Upper lobe of left lung (tissue), 4 donors: ENCODE data around the gene C17orf100.

Experiments used
- EP300 ChIP-seq, 4 donors: sonication (generic); formaldehyde crosslinking; IDR thresholded peaks; one replicate each; pipeline ENCODE4 v1.5.1; 2017; ENCODE audit warnings: antibody characterized with exemption in 4 of 4, control low read depth in 2 of 4
- POLR2A ChIP-seq, 4 donors: fragments of 450-650 bp; IDR thresholded peaks; one replicate each; pipeline ENCODE4 v1.5.1; 2016 to 2017; ENCODE audit warnings: antibody characterized with exemption in 4 of 4, mild to moderate bottlenecking in 2 of 4

DNA sequence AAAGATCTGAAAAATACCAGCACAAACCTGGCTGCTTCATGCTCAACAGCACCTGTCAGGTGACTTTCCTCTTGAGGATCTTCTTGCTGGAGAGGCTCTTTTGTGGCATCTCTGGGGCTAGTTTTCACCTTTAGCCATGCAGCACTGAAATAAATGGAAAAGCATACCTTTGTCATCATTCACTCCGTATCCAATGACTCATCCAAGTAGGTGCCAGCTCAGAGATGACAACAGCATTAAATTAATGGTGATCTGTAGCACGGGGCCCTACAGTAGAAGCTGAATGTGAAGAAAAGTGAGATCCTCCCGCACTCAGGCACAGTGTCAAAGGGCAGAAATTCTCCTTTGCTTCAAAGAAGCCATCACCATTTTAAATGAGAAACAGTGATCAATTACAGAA, 43.2 kb upstream of the C17orf100 start:
- no peak for TF ChIP-seq POLR2A (IDR thresholded peaks at IDR 0.05)
- no peak for TF ChIP-seq EP300 (IDR thresholded peaks at IDR 0.05)
